NB4 (cell line): ENCODE measurements around the gene LAMTOR1.

Experiments
- DNase-seq: peaks from one replicate; pipeline ENCODE4 v3.0.0; 2010; ENCODE audit warnings: low read depth
- H3K4me3 ChIP-seq: one replicate; pipeline ENCODE4 v1.5.1; 2011; ENCODE audit warnings: mild to moderate bottlenecking, low read depth, low read length, moderate library complexity
- CTCF ChIP-seq: IDR thresholded peaks from one replicate; pipeline ENCODE4 v1.5.1; 2012; ENCODE audit warnings: low read depth, low read length
- MAX ChIP-seq: IDR thresholded peaks from 2 replicates; pipeline ENCODE4 v1.6.1; 2011; ENCODE audit warnings: low read depth, low read length
- MYC ChIP-seq: IDR thresholded peaks from 2 replicates; pipeline ENCODE4 v1.6.1; 2011; ENCODE audit warnings: low read depth, low read length
- POLR2A ChIP-seq: IDR thresholded peaks from 2 replicates; pipeline ENCODE4 v1.6.1; 2011; ENCODE audit warnings: mild to moderate bottlenecking; ENCODE audit not compliant: insufficient read length; ENCODE audit errors: extremely low read depth

The LAMTOR1 gene

GRCh38 chr11:72048766-72049460 is 54.2 kb downstream of the LAMTOR1 start:
- no peak for DNase-seq
- H3K4me3 ChIP-seq = no peak overlapping the region
- TF ChIP-seq MAX = no peak
- TF ChIP-seq POLR2A = no peak
- no peak for TF ChIP-seq CTCF
- no peak for TF ChIP-seq MYC
